Upper lobe of left lung (tissue), 6 donors: ENCODE measurements around the gene ARPC5. TPM values are rescaled to one million over a fixed set of nuclear protein-coding genes. Genes with fewer than 3 reads are reported as not detected.

Experiments used
- ATAC-seq, 2 donors: fragments of 200-7000 bp; cut with Tn5 transposase; one replicate each; pipeline ENCODE4 v1.9.1; 2022; ENCODE audit warnings: mild to moderate bottlenecking in 2 of 2, moderate library complexity in 2 of 2; ENCODE audit not compliant: low FRiP score in 2 of 2
- DNase-seq, 2 donors: peaks; one replicate each; pipeline ENCODE4 v3.0.0-alpha.2; 2019 to 2020
- H3K27ac ChIP-seq, 4 donors: fragments of 200-600 bp; sonication (generic); one replicate each; pipeline ENCODE4 v1.5.1; 2016 to 2019
- H3K27me3 ChIP-seq, 4 donors: fragments of 200-600 bp; sonication (generic); one replicate each; pipeline ENCODE4 v1.5.1; 2017 to 2019
- H3K36me3 ChIP-seq, 4 donors: fragments of 200-600 bp; sonication (generic); one replicate each; pipeline ENCODE4 v1.5.1; 2016 to 2019
- H3K4me1 ChIP-seq, 4 donors: fragments of 200-600 bp; sonication (generic); one replicate each; pipeline ENCODE4 v1.5.1; 2018 to 2019
- H3K4me3 ChIP-seq, 4 donors: fragments of 200-600 bp; sonication (generic); one replicate each; pipeline ENCODE4 v1.5.1; 2017 to 2019; ENCODE audit warnings: mild to moderate bottlenecking in 2 of 4, moderate library complexity in 1 of 4
- H3K9me3 ChIP-seq, 4 donors: fragments of 200-600 bp; sonication (generic); one replicate each; pipeline ENCODE4 v1.5.1; 2018 to 2019
- EP300 ChIP-seq, 4 donors: sonication (generic); formaldehyde crosslinking; IDR thresholded peaks; one replicate each; pipeline ENCODE4 v1.5.1; 2017; ENCODE audit warnings: antibody characterized with exemption in 4 of 4, control low read depth in 2 of 4
- POLR2A ChIP-seq, 4 donors: fragments of 450-650 bp; IDR thresholded peaks; one replicate each; pipeline ENCODE4 v1.5.1; 2016 to 2017; ENCODE audit warnings: antibody characterized with exemption in 4 of 4, mild to moderate bottlenecking in 2 of 4
- POLR2AphosphoS5 ChIP-seq, 2 donors: sonication (generic); formaldehyde crosslinking; IDR thresholded peaks; one replicate each; pipeline ENCODE4 v1.5.1; 2017; ENCODE audit warnings: antibody characterized with exemption in 2 of 2
- WGBS, 2 donors: methylation state at CpG; one replicate each; pipeline ENCODE4 v1.1.5; 2017 to 2018; 5-methylcytosine and 5-hydroxymethylcytosine counted together
- total RNA-seq, 6 donors: library from RNA; depleted of rRNA in 4 of 6; stranded (reverse); fragments of >200 nt in 4 of 6; gene quantifications; one replicate each; pipeline versions ENCODE4 v1.1.0 to v1.2.1, GENCODE V29; 2016 to 2021
- TF ChIP-seq, protein P1 (sequence below), 6 experiments: fragments of 450-650 bp in 4 of 6; fragments of 200-600 bp in 2 of 6; sonication (generic) in 2 of 6; IDR thresholded peaks; one replicate each; pipeline ENCODE4 v1.5.1; 2016 to 2019; ENCODE audit warnings: antibody characterized with exemption in 6 of 6
- donor health status: DM: no; HTN: no; CAD: no; lungs with moderate emphysema.
- donor health status: DM: no; HTN: yes; CAD: no; lungs with severe emphysema.

Gene ARPC5
- total RNA-seq, 6 donors from 2014 or later = 28.3 to 193 (median 109) TPM

- 55 to 58% methylated on average over 1 of the region's 1 CpG for WGBS, 2 donors
- no peaks in the 10 kb centered on the region for H3K9me3 ChIP-seq
- no peak overlapping the region for H3K27ac ChIP-seq
- no peaks in the 10 kb centered on the region for H3K27me3 ChIP-seq
- DNase-seq = no peak
- no peak for ATAC-seq
- H3K4me3 ChIP-seq = no peak overlapping the region
- H3K4me1 ChIP-seq = peaks cover 6 to 8% (median 6%) of the 10 kb centered on the region in 4 donors
- TF ChIP-seq POLR2AphosphoS5 (IDR thresholded peaks at IDR 0.05) (no peak), EP300 (IDR thresholded peaks at IDR 0.05) (no peak), POLR2A (IDR thresholded peaks at IDR 0.05) (no peak)
- TF ChIP-seq, protein P1, sequence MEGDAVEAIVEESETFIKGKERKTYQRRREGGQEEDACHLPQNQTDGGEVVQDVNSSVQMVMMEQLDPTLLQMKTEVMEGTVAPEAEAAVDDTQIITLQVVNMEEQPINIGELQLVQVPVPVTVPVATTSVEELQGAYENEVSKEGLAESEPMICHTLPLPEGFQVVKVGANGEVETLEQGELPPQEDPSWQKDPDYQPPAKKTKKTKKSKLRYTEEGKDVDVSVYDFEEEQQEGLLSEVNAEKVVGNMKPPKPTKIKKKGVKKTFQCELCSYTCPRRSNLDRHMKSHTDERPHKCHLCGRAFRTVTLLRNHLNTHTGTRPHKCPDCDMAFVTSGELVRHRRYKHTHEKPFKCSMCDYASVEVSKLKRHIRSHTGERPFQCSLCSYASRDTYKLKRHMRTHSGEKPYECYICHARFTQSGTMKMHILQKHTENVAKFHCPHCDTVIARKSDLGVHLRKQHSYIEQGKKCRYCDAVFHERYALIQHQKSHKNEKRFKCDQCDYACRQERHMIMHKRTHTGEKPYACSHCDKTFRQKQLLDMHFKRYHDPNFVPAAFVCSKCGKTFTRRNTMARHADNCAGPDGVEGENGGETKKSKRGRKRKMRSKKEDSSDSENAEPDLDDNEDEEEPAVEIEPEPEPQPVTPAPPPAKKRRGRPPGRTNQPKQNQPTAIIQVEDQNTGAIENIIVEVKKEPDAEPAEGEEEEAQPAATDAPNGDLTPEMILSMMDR (IDR thresholded peaks at IDR 0.05) = no peak
- H3K36me3 ChIP-seq = no peaks in the 10 kb centered on the region
These were observed 4.6 kb upstream of the ARPC5 start for GRCh38 chr1:183640193-183640592.

- Histone ChIP-seq H3K9me3 (no peaks in the 10 kb centered on the region), H3K4me3 (no peak overlapping the region), H3K27ac (no peak overlapping the region), H3K27me3 (no peaks in the 10 kb centered on the region), H3K4me1 (peaks cover 6 to 12% (median 11%) of the 10 kb centered on the region in 4 donors), H3K36me3 (no peaks in the 10 kb centered on the region)
- ATAC-seq = no peak
- DNase-seq = no peak
- WGBS, 2 donors = 89 to 90% methylated on average over 7 of the region's 7 CpGs
- no peak for TF ChIP-seq EP300 (IDR thresholded peaks at IDR 0.05)
- TF ChIP-seq POLR2AphosphoS5 (IDR thresholded peaks at IDR 0.05) = no peak
- TF ChIP-seq POLR2A (IDR thresholded peaks at IDR 0.05) = no peak
- TF ChIP-seq, protein P1 (IDR thresholded peaks at IDR 0.05) = no peak
These were observed 3.2 kb upstream of the ARPC5 start for GRCh38 chr1:183638649-183639387.

GRCh38 chr1:183636783-183637182 lies 1.2 kb upstream of the ARPC5 start:
- Histone ChIP-seq H3K27ac (peak overlapping the region in 3 of 4 donors; percentile 7 to 99 (median 12)), H3K27me3 (no peaks in the 10 kb centered on the region), H3K9me3 (no peaks in the 10 kb centered on the region), H3K4me1 (peaks cover 20 to 32% (median 27%) of the 10 kb centered on the region in 4 donors), H3K4me3 (peak overlapping the region in 2 of 4 donors; percentile 83 to 92), H3K36me3 (peaks cover 0 to 7% (median 0%) of the 10 kb centered on the region in 4 donors)
- ATAC-seq (no peak), DNase-seq (no peak)
- TF ChIP-seq POLR2A (IDR thresholded peaks at IDR 0.05) (no peak), POLR2AphosphoS5 (IDR thresholded peaks at IDR 0.05) (no peak), EP300 (IDR thresholded peaks at IDR 0.05) (no peak)
- TF ChIP-seq, protein P1 (IDR thresholded peaks at IDR 0.05) = no peak
- 48 to 59% methylated on average over 5 of the region's 5 CpGs for WGBS, 2 donors

DNA sequence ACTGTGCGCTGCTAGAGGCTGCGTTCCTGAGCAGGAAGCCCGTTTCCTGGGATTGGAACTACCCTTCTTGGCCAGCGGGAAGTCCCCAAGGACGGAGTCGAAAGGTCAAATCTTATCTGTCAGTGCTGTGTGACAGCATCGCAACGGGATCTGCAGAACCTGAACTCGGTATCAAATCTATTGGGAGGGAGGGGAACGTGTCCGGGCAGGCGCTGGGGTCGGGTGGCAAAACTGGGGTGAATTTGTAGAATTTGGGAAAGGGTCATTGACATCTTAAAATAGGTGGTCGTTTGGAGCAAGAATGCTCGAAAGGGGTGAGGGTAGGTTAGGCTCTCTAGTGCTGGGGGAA lies 725 bp upstream of the ARPC5 start:
- DNase-seq (peak in 1 of 2 donors; percentile 20), ATAC-seq (no peak)
- 5% methylated on average over 13 to 15 of the region's 15 CpGs for WGBS, 2 donors
- Histone ChIP-seq H3K27me3 (no peaks in the 10 kb centered on the region), H3K4me1 (peaks cover 24 to 37% (median 32%) of the 10 kb centered on the region in 4 donors), H3K4me3 (peak overlapping the region; percentile 38 to 93 (median 88)), H3K27ac (peak overlapping the region; percentile 98 to 99 (median 98)), H3K9me3 (no peaks in the 10 kb centered on the region), H3K36me3 (peaks cover 0 to 7% (median 0%) of the 10 kb centered on the region in 4 donors)
- TF ChIP-seq EP300 (IDR thresholded peaks at IDR 0.05) = no peak
- TF ChIP-seq, protein P1 (IDR thresholded peaks at IDR 0.05) = peak in 1 of 6 experiments; percentile 6
- peak in 1 of 4 donors; percentile 25 for TF ChIP-seq POLR2A (IDR thresholded peaks at IDR 0.05)
- peak in 1 of 2 donors; percentile 37 for TF ChIP-seq POLR2AphosphoS5 (IDR thresholded peaks at IDR 0.05)
